ENCODE data around the gene MB21D2.
"Not testable (repeated sequence)": the region's sequence is repeated elsewhere in the genome, so short reads cannot be mapped to it uniquely, and the experiment has no call there.

Gene MB21D2

GRCh38 chr3:192802957-192803899 is 114.4 kb downstream of the MB21D2 start:
- DNase-seq (ENCODE audit: low spot score), result peak; percentile 65

DNA sequence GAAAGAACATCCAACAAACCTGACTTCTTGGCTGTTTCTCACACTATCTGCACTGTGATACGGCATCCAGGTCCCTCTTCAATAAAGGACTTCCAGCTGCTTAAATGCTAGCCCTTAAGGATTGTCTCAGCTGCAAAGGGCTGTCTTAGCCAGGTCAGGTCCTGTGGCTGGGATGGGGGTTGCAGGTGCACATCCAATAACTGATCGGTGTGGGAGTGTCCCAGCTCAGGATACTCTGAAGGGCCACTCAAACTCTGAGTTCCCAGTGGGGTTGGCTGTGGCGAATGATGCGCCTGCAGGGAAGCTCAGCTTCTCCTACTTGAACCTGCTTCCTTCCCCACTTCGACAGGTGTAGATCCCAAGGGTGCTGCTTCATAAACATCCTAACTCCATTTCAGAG is 115.7 kb downstream of the MB21D2 start:
- DNase-seq (ENCODE audit: low spot score), result no peak

DNA sequence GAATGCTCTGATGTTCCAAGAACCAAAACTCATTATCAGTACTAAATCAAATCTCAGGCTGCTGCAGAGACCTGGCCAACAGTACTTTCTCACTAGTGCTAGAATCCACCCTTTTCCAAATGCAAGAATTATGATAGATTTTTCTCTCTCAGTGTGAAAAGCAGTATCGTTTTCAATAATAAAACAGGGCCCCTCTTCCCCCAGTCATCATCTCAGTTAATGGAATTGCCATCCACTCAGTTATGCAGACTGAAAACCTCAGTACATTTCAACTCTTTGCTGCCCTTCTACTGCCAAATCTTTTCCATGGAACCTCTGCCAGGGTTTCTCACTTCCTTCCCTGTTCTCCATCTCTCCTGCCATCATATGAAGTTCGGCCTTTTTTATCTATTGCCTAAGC is 117.9 kb downstream of the MB21D2 start:
- DNase-seq (ENCODE audit: low spot score), result no peak

DNA sequence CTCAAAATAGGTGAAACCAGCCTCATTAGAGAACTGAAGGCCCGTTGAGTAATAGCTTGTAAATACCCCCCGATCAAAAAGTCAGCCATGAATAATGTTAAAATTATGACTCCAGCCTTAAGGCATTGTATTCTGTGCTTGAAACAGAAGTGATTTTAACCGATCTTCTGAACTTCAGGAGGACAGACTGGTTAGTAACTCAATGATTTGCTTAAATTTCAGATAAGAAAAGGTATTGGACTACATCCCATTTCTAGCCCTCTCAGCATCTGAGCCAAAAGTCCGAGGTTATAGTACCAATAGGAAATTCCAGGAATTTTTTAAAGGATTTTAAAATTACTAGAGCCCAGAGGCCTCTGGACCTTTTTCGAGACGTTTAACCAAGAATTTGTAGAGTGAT is 122.6 kb downstream of the MB21D2 start:
- no peak for DNase-seq (ENCODE audit: low spot score)

DNA sequence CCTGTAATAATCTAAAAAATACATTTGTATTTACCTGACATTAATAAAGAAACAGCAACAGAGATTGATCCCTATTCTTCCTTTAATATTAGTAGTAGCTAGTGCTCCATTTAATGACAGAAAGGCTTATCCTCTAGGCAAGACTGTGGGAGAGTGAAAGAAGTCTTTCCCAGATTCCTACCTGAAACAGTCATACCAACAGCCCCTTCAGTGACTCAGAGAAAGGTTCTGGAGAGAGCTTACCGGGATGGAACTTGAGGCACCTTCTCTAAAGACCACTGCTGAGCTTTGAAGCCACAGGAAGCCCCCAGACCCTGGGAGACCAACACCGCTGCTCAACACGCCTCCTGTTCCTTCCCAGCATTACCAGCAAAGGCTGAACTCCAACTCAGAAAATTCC is 123.4 kb downstream of the MB21D2 start:
- no peak for DNase-seq (ENCODE audit: low spot score)

DNA sequence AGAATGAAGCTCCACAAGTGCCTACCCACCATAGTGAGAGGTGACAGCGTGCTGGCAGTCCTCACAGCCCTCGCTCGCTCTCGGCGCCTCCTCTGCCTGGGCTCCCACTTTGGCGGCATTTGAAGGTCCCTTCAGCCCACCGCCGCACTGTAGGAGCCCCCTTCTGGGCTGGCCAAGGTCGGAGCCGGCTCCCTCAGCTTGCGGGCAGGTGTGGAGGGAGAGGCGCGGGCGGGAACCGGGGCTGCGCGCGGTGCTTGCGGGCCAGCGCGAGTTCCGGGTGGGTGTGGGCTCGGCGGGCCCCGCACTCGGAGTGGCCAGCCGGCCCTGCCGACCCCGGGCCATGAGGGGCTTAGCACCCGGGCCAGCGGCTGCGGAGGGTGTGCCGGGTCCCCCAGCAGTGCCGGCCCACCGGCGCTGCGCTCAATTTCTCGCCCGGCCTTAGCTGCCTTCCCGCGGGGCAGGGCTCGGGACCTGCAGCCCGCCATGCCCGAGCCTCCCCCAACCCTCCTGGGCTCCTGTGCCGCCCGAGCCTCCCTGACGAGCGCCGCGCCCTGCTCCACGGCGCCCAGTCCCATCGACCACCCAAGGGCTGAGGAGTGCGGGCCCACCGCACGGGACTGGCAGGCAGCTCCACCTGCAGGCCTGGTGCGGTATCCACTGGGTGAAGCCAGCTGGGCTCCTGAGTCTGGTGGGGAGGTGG is 128.7 kb downstream of the MB21D2 start:
- DNase-seq (ENCODE audit: low spot score), result not testable (repeated sequence)

GRCh38 chr3:192778508-192778907 is 139.1 kb downstream of the MB21D2 start:
- DNase-seq (ENCODE audit: low spot score), result no peak

- not testable (repeated sequence) for DNase-seq (ENCODE audit: low spot score)
Observed at GRCh38 chr3:192774341-192774740, 143.3 kb downstream of the MB21D2 start.

GRCh38 chr3:192772240-192772894 is 145.3 kb downstream of the MB21D2 start:
- peak; percentile 54 for DNase-seq (ENCODE audit: low spot score)

GRCh38 chr3:192758654-192759053 is 159.0 kb downstream of the MB21D2 start:
- no peak for DNase-seq (ENCODE audit: low spot score)

GRCh38 chr3:192751148-192751547 is 166.5 kb downstream of the MB21D2 start:
- DNase-seq (ENCODE audit: low spot score), result no peak

DNA sequence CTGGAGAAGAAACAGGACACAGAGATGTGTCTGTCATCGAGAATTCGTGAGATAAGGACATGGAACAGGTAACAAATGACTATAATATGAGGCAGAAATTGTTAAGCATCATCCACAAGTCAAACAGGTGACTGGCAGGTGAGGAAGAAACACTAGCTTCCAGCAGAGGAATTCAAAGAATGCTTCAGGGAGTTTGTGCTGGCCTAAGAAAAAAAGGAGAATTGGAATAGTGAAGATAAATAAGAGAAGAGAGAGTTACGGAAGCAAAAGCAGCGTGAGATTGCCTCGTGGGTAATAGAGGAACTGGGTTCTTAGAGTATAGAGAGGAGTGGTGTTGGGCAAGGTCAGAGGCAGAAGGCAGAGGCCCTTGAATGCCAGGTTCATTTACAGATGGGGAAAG is 167.5 kb downstream of the MB21D2 start:
- DNase-seq (ENCODE audit: low spot score), result no peak

GRCh38 chr3:192747746-192748145 is 169.9 kb downstream of the MB21D2 start:
- DNase-seq (ENCODE audit: low spot score), result peak; percentile 56

GRCh38 chr3:192747145-192747544 is 170.5 kb downstream of the MB21D2 start:
- no peak for DNase-seq (ENCODE audit: low spot score)
